CD8-positive, alpha-beta memory T cell (primary cell): ENCODE results near the gene ARID5B. TPM values are rescaled to one million over a fixed set of nuclear protein-coding genes. Genes with fewer than 3 reads are reported as not detected.

ENCODE experiments used
- CTCF ChIA-PET: fragments of 350-600 bp; sonication (Branson Sonifier 250); formaldehyde crosslinking; loops from one replicate; lab custom pipeline; 2021; ENCODE audit warnings: antibody characterized with exemption; lab: Charles Lee
- POLR2A ChIA-PET: fragments of 350-600 bp; sonication (Branson Sonifier 250); formaldehyde crosslinking; loops from one replicate; lab custom pipeline; 2021; ENCODE audit warnings: antibody characterized with exemption; lab: Charles Lee
- DNase-seq, 5 donors: peaks; one replicate each; pipeline versions ENCODE4 v3.0.0 to v3.0.0-alpha.2; 2020 to 2022; ENCODE audit warnings: mixed read lengths in 1 of 5
- H3K27ac ChIP-seq: one replicate; pipeline ENCODE4 v1.7.0; 2013; ENCODE audit warnings: low read depth, mild to moderate bottlenecking, low read length, moderate library complexity
- H3K27me3 ChIP-seq: 2 replicates; pipeline ENCODE4 v1.7.0; 2013; ENCODE audit warnings: low read length, mild to moderate bottlenecking; ENCODE audit not compliant: insufficient read depth, poor library complexity, severe bottlenecking
- H3K36me3 ChIP-seq: 2 replicates; pipeline ENCODE4 v1.7.0; 2013; ENCODE audit warnings: mild to moderate bottlenecking, low read length, moderate library complexity; ENCODE audit not compliant: insufficient read depth
- H3K4me1 ChIP-seq: 2 replicates; pipeline ENCODE4 v1.7.0; 2013; ENCODE audit warnings: mild to moderate bottlenecking, low read length, moderate library complexity; ENCODE audit not compliant: insufficient read depth
- H3K4me3 ChIP-seq: 2 replicates; pipeline ENCODE4 v1.7.0; 2013; ENCODE audit warnings: mild to moderate bottlenecking, low read length
- H3K9me3 ChIP-seq: 2 replicates; pipeline ENCODE4 v1.7.0; 2013; ENCODE audit warnings: mild to moderate bottlenecking, low read length
- H3K27ac Mint-ChIP-seq, 8 donors: one replicate each; pipeline ENCODE4 v1.8.0; 2020 to 2021; ENCODE audit warnings: mixed read lengths in 8 of 8, mild to moderate bottlenecking in 6 of 8, inconsistent platforms in 3 of 8, moderate library complexity in 3 of 8
- H3K27me3 Mint-ChIP-seq, 2 donors: one replicate each; pipeline ENCODE4 v1.8.0; 2020 to 2021; ENCODE audit warnings: mixed read lengths in 2 of 2, mild to moderate bottlenecking in 1 of 2, moderate library complexity in 1 of 2
- H3K36me3 Mint-ChIP-seq, 3 donors: one replicate each; pipeline ENCODE4 v1.8.0; 2020 to 2021; ENCODE audit warnings: mixed read lengths in 3 of 3, inconsistent platforms in 1 of 3, mild to moderate bottlenecking in 1 of 3
- H3K4me1 Mint-ChIP-seq, 3 donors: one replicate each; pipeline ENCODE4 v1.8.0; 2020 to 2021; ENCODE audit warnings: mixed read lengths in 3 of 3, inconsistent platforms in 1 of 3, mild to moderate bottlenecking in 1 of 3
- H3K4me3 Mint-ChIP-seq, 7 donors: one replicate each; pipeline ENCODE4 v1.8.0; 2020 to 2021; ENCODE audit warnings: mixed read lengths in 7 of 7, mild to moderate bottlenecking in 6 of 7, moderate library complexity in 4 of 7, inconsistent platforms in 2 of 7
- H3K9me3 Mint-ChIP-seq, 5 donors: one replicate each; pipeline ENCODE4 v1.8.0; 2020 to 2022; ENCODE audit warnings: mixed read lengths in 5 of 5, mild to moderate bottlenecking in 3 of 5, moderate library complexity in 2 of 5, inconsistent platforms in 1 of 5
- polyA plus RNA-seq: library from polyadenylated mRNA; unstranded; fragments of 300-500 nt; fragmentation: Illumina TruSeq; gene quantifications from one replicate; pipeline ENCODE4 v1.2.3, GENCODE V29; 2021
- total RNA-seq, 2 experiments: library from RNA; stranded (reverse); gene quantifications; one replicate each; pipeline ENCODE4 v1.2.3, GENCODE V29; 2021

ARID5B gene
- total and polyA plus RNA-seq, 3 experiments from 2014 or later, result 37.1 to 48.7 (median 38.4) TPM

DNA sequence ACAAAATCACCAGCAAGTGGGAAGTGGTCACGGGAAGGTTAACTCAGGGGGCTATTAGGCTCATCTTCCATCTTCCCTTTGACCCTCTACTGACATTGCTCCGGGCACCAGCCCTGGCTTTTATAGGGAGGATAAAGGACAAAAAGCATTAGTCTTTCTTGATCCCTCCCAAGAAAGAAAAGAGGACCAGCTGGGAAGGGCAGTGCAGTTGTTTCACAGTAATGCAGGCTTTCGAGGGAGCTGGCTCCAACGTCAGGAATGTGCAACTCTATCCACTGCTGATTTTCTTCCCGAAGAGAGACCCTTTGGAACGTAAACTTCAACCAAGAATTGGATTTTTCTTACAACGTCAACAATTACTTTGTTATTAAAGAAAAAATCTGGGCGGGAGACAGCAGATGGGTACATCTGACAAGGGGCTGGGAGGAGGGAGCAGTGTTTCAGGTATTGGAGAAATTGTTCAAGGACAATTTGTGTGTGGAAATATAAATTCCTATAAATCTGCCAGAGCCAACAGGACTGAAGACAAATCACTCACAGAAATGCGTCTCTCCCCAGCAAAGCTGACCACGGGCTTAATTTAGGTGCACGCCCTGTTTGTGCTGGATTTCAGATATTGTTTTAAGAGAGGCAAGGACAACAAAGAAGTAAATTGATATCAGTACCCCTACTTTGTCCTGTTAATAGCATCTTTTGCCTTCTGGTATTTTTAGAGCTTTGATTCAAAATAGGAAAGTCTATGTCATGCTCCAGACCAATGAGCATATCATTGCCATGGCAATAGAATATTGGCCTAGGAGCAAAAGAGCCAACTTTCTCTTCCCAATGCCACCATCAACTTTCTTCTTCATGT is 23.4 kb upstream of the ARID5B start:
- no peaks in the 10 kb centered on the region for H3K36me3 Mint-ChIP-seq
- Histone ChIP-seq H3K4me1 (no peaks in the 10 kb centered on the region), H3K27ac (no peak overlapping the region), H3K9me3 (no peaks in the 10 kb centered on the region), H3K36me3 (no peaks in the 10 kb centered on the region), H3K27me3 (no peaks in the 10 kb centered on the region), H3K4me3 (no peak overlapping the region)
- ChIA-PET CTCF (interaction anchor here (1.4 kb wide), 1 partner anchor 10 kb away, joined by 4 read pairs; no protein-coding TSS in a partner anchor), POLR2A (no interaction called here)
- peaks cover 7 to 9% (median 8%) of the 10 kb centered on the region in 3 donors for H3K4me1 Mint-ChIP-seq
- peaks cover 1 to 13% of the 10 kb centered on the region in 2 donors for H3K27me3 Mint-ChIP-seq
- H3K9me3 Mint-ChIP-seq, result no peaks in the 10 kb centered on the region
- H3K27ac Mint-ChIP-seq, result peak overlapping the region in 1 of 8 donors; percentile 48
- DNase-seq, result no peak
- no peak overlapping the region for H3K4me3 Mint-ChIP-seq

DNA sequence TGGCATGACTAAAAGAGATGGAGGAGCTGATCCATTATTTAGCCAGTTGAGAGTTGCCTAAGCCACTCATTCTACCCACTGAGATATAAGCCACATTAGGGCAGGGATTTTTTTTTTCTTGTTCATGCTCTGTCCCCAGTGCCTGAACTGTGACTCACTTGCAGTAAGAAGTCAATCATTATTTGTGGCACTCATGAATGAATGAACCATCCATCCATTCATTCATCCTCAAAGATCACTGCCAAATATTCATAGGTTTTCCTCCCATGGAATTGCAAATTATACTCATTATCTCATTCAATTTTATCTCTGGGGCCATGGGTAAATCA is 22.8 kb upstream of the ARID5B start:
- DNase-seq, result no peak
- Histone ChIP-seq H3K27me3 (no peaks in the 10 kb centered on the region), H3K9me3 (no peaks in the 10 kb centered on the region), H3K27ac (no peak overlapping the region), H3K4me1 (no peaks in the 10 kb centered on the region), H3K4me3 (no peak overlapping the region), H3K36me3 (no peaks in the 10 kb centered on the region)
- Mint-ChIP-seq H3K36me3 (no peaks in the 10 kb centered on the region), H3K27me3 (peaks cover 1 to 8% of the 10 kb centered on the region in 2 donors), H3K4me1 (peaks cover 11 to 13% (median 12%) of the 10 kb centered on the region in 3 donors), H3K27ac (no peak overlapping the region), H3K9me3 (no peaks in the 10 kb centered on the region), H3K4me3 (no peak overlapping the region)
- CTCF ChIA-PET, result interaction anchor here (1.4 kb wide), 1 partner anchor 11 kb away, joined by 4 read pairs; no protein-coding TSS in a partner anchor
- POLR2A ChIA-PET, result no interaction called here

DNA sequence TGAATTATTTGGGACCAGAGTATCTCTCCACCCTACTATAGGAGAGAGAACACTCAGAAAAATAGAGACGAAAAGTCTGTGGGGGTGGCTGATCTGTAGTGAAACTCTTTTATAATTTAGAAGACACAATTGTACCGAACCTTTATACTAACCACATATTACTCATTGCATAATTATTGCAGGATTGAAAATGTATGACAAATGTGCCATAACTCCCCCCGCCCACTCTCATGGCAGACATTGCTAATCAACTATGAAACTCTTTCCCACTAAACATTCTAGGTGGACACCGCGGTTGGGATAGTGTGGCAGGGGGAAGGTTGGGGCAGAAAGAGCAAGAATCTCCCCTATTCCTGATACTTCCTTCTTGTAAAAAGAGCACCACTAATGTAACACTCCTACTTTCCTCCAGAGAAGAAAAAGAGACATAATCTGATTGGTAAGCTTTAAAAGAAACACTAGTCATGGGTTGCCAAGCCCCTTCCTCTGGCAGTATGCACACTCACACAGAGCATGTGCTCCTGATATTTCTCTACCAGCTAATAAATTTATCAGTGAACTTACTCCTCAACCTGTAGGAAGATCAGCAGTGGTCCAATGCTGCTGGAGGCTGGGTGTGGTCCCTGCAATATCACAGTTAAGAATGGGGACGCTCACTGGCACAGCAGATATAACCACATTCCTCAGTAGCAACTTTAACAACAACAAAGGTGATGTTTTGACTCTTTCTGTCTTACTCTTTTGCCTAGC is 18.7 kb upstream of the ARID5B start:
- POLR2A ChIA-PET, result no interaction called here
- no peaks in the 10 kb centered on the region for H3K36me3 Mint-ChIP-seq
- Histone ChIP-seq H3K27me3 (no peaks in the 10 kb centered on the region), H3K4me3 (no peak overlapping the region), H3K9me3 (no peaks in the 10 kb centered on the region), H3K4me1 (no peaks in the 10 kb centered on the region), H3K27ac (no peak overlapping the region), H3K36me3 (no peaks in the 10 kb centered on the region)
- peaks cover 11 to 13% (median 12%) of the 10 kb centered on the region in 3 donors for H3K4me1 Mint-ChIP-seq
- H3K9me3 Mint-ChIP-seq, result no peaks in the 10 kb centered on the region
- peak overlapping the region in 2 of 8 donors; percentile 5 to 15 for H3K27ac Mint-ChIP-seq
- no peak overlapping the region for H3K4me3 Mint-ChIP-seq
- no peak for DNase-seq
- CTCF ChIA-PET, result interaction anchor here (1.3 to 3.9 kb wide), 4 partner anchors 8 to 362 kb away, joined by 4 to 12 read pairs (median 4); no protein-coding TSS in a partner anchor
- peaks cover 3 to 7% of the 10 kb centered on the region in 2 donors for H3K27me3 Mint-ChIP-seq

DNA sequence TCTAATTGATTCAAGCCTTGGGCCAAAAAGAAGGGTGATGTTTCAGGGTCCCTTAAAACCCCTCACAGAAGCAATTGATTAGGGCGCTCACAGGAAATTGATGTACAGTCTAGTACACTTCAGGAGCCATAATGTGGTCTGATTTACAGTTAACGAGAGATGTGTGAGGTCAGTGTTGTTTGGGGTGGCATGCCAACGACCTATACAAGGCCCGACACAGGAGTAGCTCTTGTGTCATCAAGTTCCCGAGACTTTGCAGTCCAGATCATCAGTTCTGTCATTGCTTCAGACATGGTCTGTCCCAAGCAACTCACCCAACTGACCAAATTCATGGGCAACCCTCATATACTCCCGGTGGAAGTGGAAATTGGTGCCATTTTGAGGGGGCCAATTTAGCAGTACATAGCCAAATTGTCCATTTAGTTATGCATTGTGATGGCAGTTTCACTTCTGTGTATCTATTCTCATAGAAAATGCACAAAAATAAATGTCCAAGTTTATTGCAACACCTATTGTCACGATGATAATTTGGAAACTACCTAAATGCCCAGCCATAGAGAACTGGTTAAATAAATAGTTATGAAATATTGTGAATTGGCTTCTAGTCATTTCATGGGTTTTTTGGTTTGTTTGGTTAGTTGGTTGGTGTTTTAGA is 18.0 kb upstream of the ARID5B start:
- Mint-ChIP-seq H3K9me3 (no peaks in the 10 kb centered on the region), H3K27me3 (peaks cover 5 to 11% of the 10 kb centered on the region in 2 donors), H3K27ac (no peak overlapping the region), H3K36me3 (no peaks in the 10 kb centered on the region), H3K4me1 (peaks cover 11 to 13% (median 12%) of the 10 kb centered on the region in 3 donors), H3K4me3 (no peak overlapping the region)
- no peak for DNase-seq
- ChIA-PET CTCF (interaction anchor here (1.3 to 3.9 kb wide), 3 partner anchors 13 to 362 kb away, joined by 4 to 12 read pairs (median 4); no protein-coding TSS in a partner anchor), POLR2A (no interaction called here)
- no peaks in the 10 kb centered on the region for H3K4me1 ChIP-seq
- H3K4me3 ChIP-seq, result no peak overlapping the region
- no peaks in the 10 kb centered on the region for H3K36me3 ChIP-seq
- H3K9me3 ChIP-seq, result no peaks in the 10 kb centered on the region
- H3K27me3 ChIP-seq, result no peaks in the 10 kb centered on the region
- H3K27ac ChIP-seq, result no peak overlapping the region

DNA sequence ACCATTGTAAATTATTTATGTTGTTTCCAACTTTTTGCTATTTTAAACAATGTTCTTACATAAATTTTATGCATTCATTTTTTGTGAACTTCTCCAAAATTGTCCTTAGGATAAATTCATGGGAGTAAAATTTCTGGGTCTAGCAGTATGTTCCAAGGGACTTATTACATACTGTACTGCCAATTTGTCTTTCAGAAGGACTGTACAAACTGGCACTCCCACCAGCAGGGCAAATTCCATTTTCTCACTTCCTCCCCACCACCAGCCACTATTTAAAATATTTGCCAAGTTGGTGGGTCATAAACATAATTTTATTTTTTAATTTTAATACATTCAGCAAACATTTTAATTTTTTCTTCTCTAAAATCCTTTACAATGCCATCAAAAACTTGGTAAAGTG is 13.7 kb upstream of the ARID5B start:
- H3K4me3 ChIP-seq, result no peak overlapping the region
- H3K4me3 Mint-ChIP-seq, result no peak overlapping the region
- no peak for DNase-seq
- peaks cover 5 to 17% of the 10 kb centered on the region in 2 donors for H3K27me3 Mint-ChIP-seq
- H3K4me1 ChIP-seq, result no peaks in the 10 kb centered on the region
- no peaks in the 10 kb centered on the region for H3K9me3 ChIP-seq
- H3K9me3 Mint-ChIP-seq, result no peaks in the 10 kb centered on the region
- peaks cover 7 to 8% (median 7%) of the 10 kb centered on the region in 3 donors for H3K4me1 Mint-ChIP-seq
- no peaks in the 10 kb centered on the region for H3K36me3 ChIP-seq
- H3K27ac Mint-ChIP-seq, result no peak overlapping the region
- ChIA-PET POLR2A (no interaction called here), CTCF (no interaction called here)
- H3K27me3 ChIP-seq, result no peaks in the 10 kb centered on the region
- H3K36me3 Mint-ChIP-seq, result no peaks in the 10 kb centered on the region
- no peak overlapping the region for H3K27ac ChIP-seq

DNA sequence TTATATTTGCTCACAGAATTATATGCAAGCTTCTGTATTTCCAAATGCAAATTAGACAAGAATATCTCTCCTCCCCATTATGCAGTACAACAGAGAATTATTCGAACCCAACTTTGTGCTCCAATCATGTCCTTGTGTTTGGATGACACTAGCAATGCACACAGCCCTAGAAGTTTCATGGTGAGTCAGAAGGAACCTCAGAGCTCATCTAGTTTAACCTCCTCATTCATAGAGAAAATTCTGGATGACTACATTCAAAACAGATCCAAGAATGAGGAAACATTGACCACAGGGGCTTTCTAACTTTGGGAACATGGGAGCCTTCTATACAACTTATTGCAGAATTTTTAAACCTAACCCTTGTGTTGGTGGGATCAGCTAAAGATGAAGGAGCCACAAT is 12.8 kb upstream of the ARID5B start:
- ChIA-PET CTCF (interaction anchor here (0.6 to 1.2 kb wide), 2 partner anchors 8 to 344 kb away, joined by 3 to 4 read pairs; no protein-coding TSS in a partner anchor), POLR2A (no interaction called here)
- Histone ChIP-seq H3K9me3 (no peaks in the 10 kb centered on the region), H3K27ac (no peak overlapping the region), H3K4me3 (no peak overlapping the region), H3K27me3 (no peaks in the 10 kb centered on the region), H3K4me1 (no peaks in the 10 kb centered on the region), H3K36me3 (no peaks in the 10 kb centered on the region)
- Mint-ChIP-seq H3K4me3 (no peak overlapping the region), H3K9me3 (no peaks in the 10 kb centered on the region), H3K27ac (no peak overlapping the region), H3K36me3 (no peaks in the 10 kb centered on the region), H3K4me1 (no peaks in the 10 kb centered on the region), H3K27me3 (peaks cover 4 to 17% of the 10 kb centered on the region in 2 donors)
- DNase-seq, result no peak

DNA sequence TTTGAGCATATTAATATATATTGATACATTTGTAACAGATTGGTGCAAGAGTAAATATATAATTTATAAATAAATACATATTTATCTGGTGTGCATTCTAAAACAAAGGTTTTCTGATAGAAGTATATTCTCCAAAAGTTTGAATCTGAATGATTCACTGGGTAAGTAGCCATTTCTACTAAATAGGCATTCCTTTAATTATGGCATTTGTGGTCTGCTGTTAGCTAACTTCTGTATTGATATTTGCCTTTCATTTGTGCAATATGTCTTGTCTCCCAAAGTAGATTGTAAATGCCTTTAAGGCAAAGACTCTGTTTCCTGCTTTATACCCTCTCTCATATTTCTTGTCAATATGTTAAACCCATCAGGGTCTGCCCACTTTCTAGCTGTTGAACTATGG is 11.1 kb upstream of the ARID5B start:
- Mint-ChIP-seq H3K36me3 (no peaks in the 10 kb centered on the region), H3K4me3 (no peak overlapping the region), H3K9me3 (no peaks in the 10 kb centered on the region), H3K27ac (no peak overlapping the region), H3K27me3 (peaks cover 2 to 10% of the 10 kb centered on the region in 2 donors), H3K4me1 (no peaks in the 10 kb centered on the region)
- POLR2A ChIA-PET, result no interaction called here
- Histone ChIP-seq H3K36me3 (no peaks in the 10 kb centered on the region), H3K4me3 (no peak overlapping the region), H3K27ac (no peak overlapping the region), H3K4me1 (no peaks in the 10 kb centered on the region), H3K27me3 (no peaks in the 10 kb centered on the region), H3K9me3 (no peaks in the 10 kb centered on the region)
- DNase-seq, result no peak
- CTCF ChIA-PET, result interaction anchor here (0.8 to 1.5 kb wide), 2 partner anchors 9 kb away, joined by 3 to 5 read pairs; no protein-coding TSS in a partner anchor
